ENCODE results near the gene SLC5A8. TPM values are rescaled to one million over a fixed set of nuclear protein-coding genes. Genes with fewer than 3 reads are reported as not detected.

SLC5A8 gene
- total and polyA plus RNA-seq, 9 of the 15 experiments (the other 6 are each of a cell fraction or from before 2014, with no cell fraction given), result not detected

GRCh38 chr12:101238800-101239329, 28.8 kb upstream of the SLC5A8 start (continued):
- TF ChIP-seq KLF6 (CRISPR knock-in tag; IDR thresholded peaks at IDR 0.05; ENCODE audit: borderline replicate concordance) (no peak), ZEB2 (IDR thresholded peaks at IDR 0.05) (no peak), KHSRP (IDR thresholded peaks at IDR 0.05) (no peak)

GRCh38 chr12:101238306-101238705, 28.3 kb upstream of the SLC5A8 start:
- Histone ChIP-seq H4K20me1 (replicated peaks; ENCODE audit: control insufficient read depth, insufficient read depth, low read length) (no peaks in the 10 kb centered on the region), H3K9me3 (replicated peaks; ENCODE audit: control insufficient read depth, insufficient read depth, low read depth, low read length) (no peaks in the 10 kb centered on the region; the same call in 1 of the 2 replicates), H3K79me2 (ENCODE audit: control insufficient read depth, insufficient read depth, low read length) (no peaks in the 10 kb centered on the region), H2AFZ (ENCODE audit: low read depth, low read length) (no peak overlapping the region), H3K9me1 (ENCODE audit: control insufficient read depth, insufficient read depth, low read length) (no peaks in the 10 kb centered on the region), H3K4me3 (no peak overlapping the region), H3K4me1 (replicated peaks in 1 of 2; ENCODE audit: control insufficient read depth in 2 of 2, insufficient read depth in 2 of 2, low read length in 2 of 2) (no peaks in the 10 kb centered on the region), H3K9ac (ENCODE audit: insufficient read depth in 1 of 2, low read depth in 2 of 2, low read length in 2 of 2) (no peak overlapping the region), H3K36me3 (ENCODE audit: control insufficient read depth, insufficient read depth, low read length) (no peaks in the 10 kb centered on the region), H3K27ac (ENCODE audit: extremely low read depth, low read depth, low read length) (no peak overlapping the region), H3K27me3 (ENCODE audit: control insufficient read depth in 2 of 2, insufficient read depth in 2 of 2, low read length in 2 of 2) (no peaks in the 10 kb centered on the region), H3K4me2 (ENCODE audit: insufficient read depth, low read length) (no peak overlapping the region)
- no peak for TF ChIP-seq CBX1 (IDR thresholded peaks at IDR 0.05; ENCODE audit: low read depth)
- no peak for TF ChIP-seq CHCHD3 (CRISPR knock-in tag; IDR thresholded peaks at IDR 0.05)
- TF ChIP-seq HMGN3 (IDR thresholded peaks at IDR 0.05; ENCODE audit: borderline replicate concordance, extremely low read depth, insufficient read length, low read depth, low read length), result no peak
- no peak for TF ChIP-seq NCOA2 (IDR thresholded peaks at IDR 0.05; ENCODE audit: partially characterized antibody in 2 of 2)
- TF ChIP-seq ZNF561 (CRISPR knock-in tag; conservative IDR thresholded peaks at IDR 0.05), result no peak
- no peak for TF ChIP-seq MYBL2 (IDR thresholded peaks at IDR 0.05; ENCODE audit: low read depth)
- no peak for TF ChIP-seq MYBL2 (CRISPR knock-in tag; IDR thresholded peaks at IDR 0.05; ENCODE audit: borderline replicate concordance)
- TF ChIP-seq ETS1 (conservative IDR thresholded peaks at IDR 0.05; ENCODE audit: control insufficient read depth, low read depth, low read length), result no peak
- no peak for TF ChIP-seq MAFF (IDR thresholded peaks at IDR 0.05; ENCODE audit: low read length)
- TF ChIP-seq ZNF165 (CRISPR knock-in tag; IDR thresholded peaks at IDR 0.05; ENCODE audit: borderline replicate concordance), result no peak
- no peak for TF ChIP-seq ZNF717 (CRISPR knock-in tag; IDR thresholded peaks at IDR 0.05)
- no peak for TF ChIP-seq MTA1 (IDR thresholded peaks at IDR 0.05; ENCODE audit: borderline replicate concordance)
- no peak for TF ChIP-seq TAL1 (IDR thresholded peaks at IDR 0.05)
- no peak for TF ChIP-seq TSC22D4 (tag; IDR thresholded peaks at IDR 0.05)
- no peak for TF ChIP-seq PTRF (tag; IDR thresholded peaks at IDR 0.05)
- no peak for TF ChIP-seq MTA2 (IDR thresholded peaks at IDR 0.05; ENCODE audit: low read depth)
- TF ChIP-seq PHF8 (IDR thresholded peaks at IDR 0.05; ENCODE audit: borderline replicate concordance, low read length), result no peak
- TF ChIP-seq PRMT5 (CRISPR knock-in tag; IDR thresholded peaks at IDR 0.05), result no peak
- WGBS (ENCODE audit: insufficient coverage, low coverage, missing lambda C conversion rate), result 5% methylated on average over 4 of the region's 4 CpGs
- no peak for DNase-seq (ENCODE audit: extremely low read depth in 1 of 4, low spot score in 3 of 4)
- ChIA-PET CTCF (ENCODE audit: low intra/inter-chr PET ratio) (no interaction called here), POLR2A (no interaction called here)
- intact Hi-C loops (cut with micrococcal nuclease), result no loop called here
- ATAC-seq, result no peak
- in situ Hi-C loops (cut with MboI), result no loop called here
- FAIRE-seq, result no peak
- no TSS peak for BruUV-seq (replicated peaks)
